HL-60 (cell line): ENCODE measurements around the gene NELFE.

ENCODE experiments used
- DNase-seq, 2 experiments: peaks; one replicate each; pipeline ENCODE4 v3.0.0-alpha.2; 2010 to 2020; ENCODE audit warnings: low read depth in 1 of 2, low spot score in 1 of 2
- H3K27ac ChIP-seq: fragments of 250-450 bp; sonication (Bioruptor Pico); replicated peaks from 2 replicates; pipeline ENCODE4 v1.5.1; 2020; ENCODE audit warnings: mild to moderate bottlenecking, moderate library complexity
- H3K27me3 ChIP-seq: fragments of 250-450 bp; sonication (Bioruptor Pico); 2 replicates; pipeline ENCODE4 v1.5.1; 2021; ENCODE audit warnings: mild to moderate bottlenecking, moderate library complexity; ENCODE audit not compliant: insufficient read depth, poor library complexity, severe bottlenecking
- H3K4me3 ChIP-seq: replicated peaks from 2 replicates; pipeline ENCODE4 v1.5.1; 2011; ENCODE audit warnings: mild to moderate bottlenecking, control low read depth, low read length; ENCODE audit not compliant: insufficient read depth
- CTCF ChIP-seq: IDR thresholded peaks from one replicate; pipeline ENCODE4 v1.5.1; 2011; ENCODE audit warnings: low read length, control low read depth, inconsistent platforms; ENCODE audit not compliant: insufficient read depth
- GABPA ChIP-seq: IDR thresholded peaks from 2 replicates; pipeline ENCODE4 v1.6.1; 2012; ENCODE audit warnings: low read depth
- POLR2AphosphoS5 ChIP-seq: IDR thresholded peaks from 2 replicates; pipeline ENCODE4 v1.6.1; 2012; ENCODE audit warnings: low read depth
- REST ChIP-seq: IDR thresholded peaks from 2 replicates; pipeline ENCODE4 v1.6.1; 2012; ENCODE audit warnings: low read depth; ENCODE audit not compliant: insufficient replicate concordance
- SPI1 ChIP-seq: IDR thresholded peaks from 2 replicates; pipeline ENCODE4 v1.6.1; 2012; ENCODE audit warnings: low read depth, mild to moderate bottlenecking, borderline replicate concordance

Gene NELFE

GRCh38 chr6:31968326-31968725 is 9.6 kb upstream of the NELFE start:
- no peak for DNase-seq
- Histone ChIP-seq H3K27me3 (no peaks in the 10 kb centered on the region), H3K27ac (no peak overlapping the region), H3K4me3 (no peak overlapping the region)
- TF ChIP-seq SPI1 (no peak), CTCF (no peak), GABPA (no peak), POLR2AphosphoS5 (no peak), REST (no peak)

- Histone ChIP-seq H3K27ac (no peak overlapping the region), H3K4me3 (no peak overlapping the region), H3K27me3 (no peaks in the 10 kb centered on the region)
- TF ChIP-seq POLR2AphosphoS5 (no peak), CTCF (no peak), REST (no peak), SPI1 (no peak), GABPA (no peak)
- no peak for DNase-seq
Observed at GRCh38 chr6:31967926-31968320, 9.2 kb upstream of the NELFE start.

- TF ChIP-seq GABPA, result no peak
- no peak for TF ChIP-seq REST
- no peak for TF ChIP-seq CTCF
- TF ChIP-seq SPI1, result no peak
- TF ChIP-seq POLR2AphosphoS5, result no peak
- H3K4me3 ChIP-seq, result no peak overlapping the region
- DNase-seq, result no peak
- no peaks in the 10 kb centered on the region for H3K27me3 ChIP-seq
- H3K27ac ChIP-seq, result no peak overlapping the region
Observed at GRCh38 chr6:31966997-31967925, 8.5 kb upstream of the NELFE start.
